HL-60 (cell line): ENCODE results near the gene SORCS2.

Experiments used
- DNase-seq, 2 experiments: peaks; one replicate each; pipeline ENCODE4 v3.0.0-alpha.2; 2010 to 2020; ENCODE audit warnings: low read depth in 1 of 2, low spot score in 1 of 2
- H3K27ac ChIP-seq: fragments of 250-450 bp; sonication (Bioruptor Pico); replicated peaks from 2 replicates; pipeline ENCODE4 v1.5.1; 2020; ENCODE audit warnings: mild to moderate bottlenecking, moderate library complexity
- H3K27me3 ChIP-seq: fragments of 250-450 bp; sonication (Bioruptor Pico); 2 replicates; pipeline ENCODE4 v1.5.1; 2021; ENCODE audit warnings: mild to moderate bottlenecking, moderate library complexity; ENCODE audit not compliant: insufficient read depth, poor library complexity, severe bottlenecking
- H3K4me3 ChIP-seq: replicated peaks from 2 replicates; pipeline ENCODE4 v1.5.1; 2011; ENCODE audit warnings: mild to moderate bottlenecking, control low read depth, low read length; ENCODE audit not compliant: insufficient read depth
- GABPA ChIP-seq: IDR thresholded peaks from 2 replicates; pipeline ENCODE4 v1.6.1; 2012; ENCODE audit warnings: low read depth
- POLR2AphosphoS5 ChIP-seq: IDR thresholded peaks from 2 replicates; pipeline ENCODE4 v1.6.1; 2012; ENCODE audit warnings: low read depth
- SPI1 ChIP-seq: IDR thresholded peaks from 2 replicates; pipeline ENCODE4 v1.6.1; 2012; ENCODE audit warnings: low read depth, mild to moderate bottlenecking, borderline replicate concordance
- TF ChIP-seq, protein P1 (sequence below): IDR thresholded peaks from 2 replicates; pipeline ENCODE4 v1.6.1; 2012; ENCODE audit warnings: low read depth; ENCODE audit not compliant: insufficient replicate concordance
- TF ChIP-seq, protein P2 (sequence below): IDR thresholded peaks from one replicate; pipeline ENCODE4 v1.5.1; 2011; ENCODE audit warnings: low read length, control low read depth, inconsistent platforms; ENCODE audit not compliant: insufficient read depth

SORCS2 gene

DNA sequence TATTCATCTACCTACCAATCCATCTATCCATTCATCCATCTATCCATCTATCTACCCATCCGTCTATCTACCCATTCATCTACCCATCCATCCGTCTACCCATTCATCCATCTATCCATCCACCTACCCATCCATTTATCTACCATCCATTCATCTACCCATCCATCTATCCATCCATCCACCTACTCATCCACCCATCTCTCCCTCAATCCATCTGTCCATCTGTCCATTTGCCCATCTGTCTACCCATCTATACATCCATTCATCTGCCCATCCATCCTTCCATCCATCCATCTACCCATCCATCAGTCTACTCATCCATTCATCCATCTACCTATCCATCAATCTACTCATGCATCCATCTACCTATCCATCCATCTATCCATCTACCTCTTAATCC lies 369.2 kb downstream of the SORCS2 start:
- DNase-seq: no peak
- Histone ChIP-seq H3K27ac (no peak overlapping the region), H3K27me3 (no peaks in the 10 kb centered on the region), H3K4me3 (no peak overlapping the region)
- no peak for TF ChIP-seq GABPA
- TF ChIP-seq, protein P1, sequence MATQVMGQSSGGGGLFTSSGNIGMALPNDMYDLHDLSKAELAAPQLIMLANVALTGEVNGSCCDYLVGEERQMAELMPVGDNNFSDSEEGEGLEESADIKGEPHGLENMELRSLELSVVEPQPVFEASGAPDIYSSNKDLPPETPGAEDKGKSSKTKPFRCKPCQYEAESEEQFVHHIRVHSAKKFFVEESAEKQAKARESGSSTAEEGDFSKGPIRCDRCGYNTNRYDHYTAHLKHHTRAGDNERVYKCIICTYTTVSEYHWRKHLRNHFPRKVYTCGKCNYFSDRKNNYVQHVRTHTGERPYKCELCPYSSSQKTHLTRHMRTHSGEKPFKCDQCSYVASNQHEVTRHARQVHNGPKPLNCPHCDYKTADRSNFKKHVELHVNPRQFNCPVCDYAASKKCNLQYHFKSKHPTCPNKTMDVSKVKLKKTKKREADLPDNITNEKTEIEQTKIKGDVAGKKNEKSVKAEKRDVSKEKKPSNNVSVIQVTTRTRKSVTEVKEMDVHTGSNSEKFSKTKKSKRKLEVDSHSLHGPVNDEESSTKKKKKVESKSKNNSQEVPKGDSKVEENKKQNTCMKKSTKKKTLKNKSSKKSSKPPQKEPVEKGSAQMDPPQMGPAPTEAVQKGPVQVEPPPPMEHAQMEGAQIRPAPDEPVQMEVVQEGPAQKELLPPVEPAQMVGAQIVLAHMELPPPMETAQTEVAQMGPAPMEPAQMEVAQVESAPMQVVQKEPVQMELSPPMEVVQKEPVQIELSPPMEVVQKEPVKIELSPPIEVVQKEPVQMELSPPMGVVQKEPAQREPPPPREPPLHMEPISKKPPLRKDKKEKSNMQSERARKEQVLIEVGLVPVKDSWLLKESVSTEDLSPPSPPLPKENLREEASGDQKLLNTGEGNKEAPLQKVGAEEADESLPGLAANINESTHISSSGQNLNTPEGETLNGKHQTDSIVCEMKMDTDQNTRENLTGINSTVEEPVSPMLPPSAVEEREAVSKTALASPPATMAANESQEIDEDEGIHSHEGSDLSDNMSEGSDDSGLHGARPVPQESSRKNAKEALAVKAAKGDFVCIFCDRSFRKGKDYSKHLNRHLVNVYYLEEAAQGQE: no peak
- TF ChIP-seq POLR2AphosphoS5: no peak
- no peak for TF ChIP-seq SPI1
- TF ChIP-seq, protein P2, sequence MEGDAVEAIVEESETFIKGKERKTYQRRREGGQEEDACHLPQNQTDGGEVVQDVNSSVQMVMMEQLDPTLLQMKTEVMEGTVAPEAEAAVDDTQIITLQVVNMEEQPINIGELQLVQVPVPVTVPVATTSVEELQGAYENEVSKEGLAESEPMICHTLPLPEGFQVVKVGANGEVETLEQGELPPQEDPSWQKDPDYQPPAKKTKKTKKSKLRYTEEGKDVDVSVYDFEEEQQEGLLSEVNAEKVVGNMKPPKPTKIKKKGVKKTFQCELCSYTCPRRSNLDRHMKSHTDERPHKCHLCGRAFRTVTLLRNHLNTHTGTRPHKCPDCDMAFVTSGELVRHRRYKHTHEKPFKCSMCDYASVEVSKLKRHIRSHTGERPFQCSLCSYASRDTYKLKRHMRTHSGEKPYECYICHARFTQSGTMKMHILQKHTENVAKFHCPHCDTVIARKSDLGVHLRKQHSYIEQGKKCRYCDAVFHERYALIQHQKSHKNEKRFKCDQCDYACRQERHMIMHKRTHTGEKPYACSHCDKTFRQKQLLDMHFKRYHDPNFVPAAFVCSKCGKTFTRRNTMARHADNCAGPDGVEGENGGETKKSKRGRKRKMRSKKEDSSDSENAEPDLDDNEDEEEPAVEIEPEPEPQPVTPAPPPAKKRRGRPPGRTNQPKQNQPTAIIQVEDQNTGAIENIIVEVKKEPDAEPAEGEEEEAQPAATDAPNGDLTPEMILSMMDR: no peak

DNA sequence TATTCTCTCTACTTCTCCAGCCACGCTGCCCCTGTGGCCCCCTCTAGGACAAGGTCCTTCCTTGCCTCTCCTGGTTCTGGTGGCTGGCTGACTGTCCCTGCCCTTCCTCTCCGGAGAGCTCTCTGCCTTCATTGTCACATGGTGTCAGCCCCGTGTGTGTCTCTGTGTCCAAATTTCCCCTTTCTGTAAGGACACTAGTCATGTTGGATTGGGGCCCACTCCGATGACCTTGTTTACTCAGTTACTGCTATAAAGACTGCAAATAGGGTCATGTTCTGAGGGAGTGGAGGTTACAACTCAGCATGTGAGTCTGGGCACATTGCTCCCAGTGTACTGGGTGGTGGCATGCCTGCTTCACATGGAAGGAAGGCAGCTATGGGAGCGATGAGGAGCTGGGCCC lies 371.9 kb downstream of the SORCS2 start:
- no peak overlapping the region for H3K4me3 ChIP-seq
- DNase-seq: no peak
- no peak for TF ChIP-seq POLR2AphosphoS5
- TF ChIP-seq, protein P1: no peak
- no peak for TF ChIP-seq SPI1
- TF ChIP-seq, protein P2: no peak
- no peak for TF ChIP-seq GABPA
- no peaks in the 10 kb centered on the region for H3K27me3 ChIP-seq
- H3K27ac ChIP-seq: no peak overlapping the region

DNA sequence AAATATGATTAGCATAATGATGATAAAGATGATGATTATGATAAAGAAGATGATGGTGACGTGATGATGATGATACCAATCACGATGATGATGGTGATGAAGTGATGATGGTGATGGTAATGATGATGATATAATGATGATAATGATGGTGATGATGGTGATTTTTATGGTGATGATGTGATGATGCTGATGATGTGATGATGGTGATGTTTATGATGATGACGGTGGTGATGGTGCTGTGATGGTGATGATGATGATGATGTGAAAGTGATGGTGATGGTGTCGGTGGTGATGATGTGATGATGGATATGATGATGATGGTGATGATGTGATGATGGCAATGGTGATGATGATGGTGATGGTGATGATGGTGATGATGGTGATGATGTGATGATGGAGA lies 373.1 kb downstream of the SORCS2 start:
- no peak overlapping the region for H3K4me3 ChIP-seq
- no peak for DNase-seq
- H3K27me3 ChIP-seq: no peaks in the 10 kb centered on the region
- TF ChIP-seq, protein P1: no peak
- TF ChIP-seq, protein P2: no peak
- TF ChIP-seq POLR2AphosphoS5 (no peak), SPI1 (no peak), GABPA (no peak)
- no peak overlapping the region for H3K27ac ChIP-seq
